ENCODE data around the gene SCN10A. TPM values are rescaled to one million over a fixed set of nuclear protein-coding genes. Genes with fewer than 3 reads are reported as not detected.

The SCN10A gene
- total RNA-seq, 1 donor from 2014 or later = not detected

GRCh38 chr3:38829404-38829803 is 13.4 kb upstream of the SCN10A start:
- Mint-ChIP-seq H3K9me3 (ENCODE audit: low read depth) (no peaks in the 10 kb centered on the region), H3K4me3 (ENCODE audit: unreplicated experiment) (no peak overlapping the region), H3K27ac (ENCODE audit: unreplicated experiment) (no peak overlapping the region), H3K36me3 (ENCODE audit: low read depth) (no peaks in the 10 kb centered on the region), H3K27me3 (ENCODE audit: low read depth) (peaks cover 3% of the 10 kb centered on the region), H3K4me1 (ENCODE audit: low read depth) (peaks cover 14% of the 10 kb centered on the region)
- TF ChIP-seq, protein P1, sequence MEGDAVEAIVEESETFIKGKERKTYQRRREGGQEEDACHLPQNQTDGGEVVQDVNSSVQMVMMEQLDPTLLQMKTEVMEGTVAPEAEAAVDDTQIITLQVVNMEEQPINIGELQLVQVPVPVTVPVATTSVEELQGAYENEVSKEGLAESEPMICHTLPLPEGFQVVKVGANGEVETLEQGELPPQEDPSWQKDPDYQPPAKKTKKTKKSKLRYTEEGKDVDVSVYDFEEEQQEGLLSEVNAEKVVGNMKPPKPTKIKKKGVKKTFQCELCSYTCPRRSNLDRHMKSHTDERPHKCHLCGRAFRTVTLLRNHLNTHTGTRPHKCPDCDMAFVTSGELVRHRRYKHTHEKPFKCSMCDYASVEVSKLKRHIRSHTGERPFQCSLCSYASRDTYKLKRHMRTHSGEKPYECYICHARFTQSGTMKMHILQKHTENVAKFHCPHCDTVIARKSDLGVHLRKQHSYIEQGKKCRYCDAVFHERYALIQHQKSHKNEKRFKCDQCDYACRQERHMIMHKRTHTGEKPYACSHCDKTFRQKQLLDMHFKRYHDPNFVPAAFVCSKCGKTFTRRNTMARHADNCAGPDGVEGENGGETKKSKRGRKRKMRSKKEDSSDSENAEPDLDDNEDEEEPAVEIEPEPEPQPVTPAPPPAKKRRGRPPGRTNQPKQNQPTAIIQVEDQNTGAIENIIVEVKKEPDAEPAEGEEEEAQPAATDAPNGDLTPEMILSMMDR (IDR thresholded peaks at IDR 0.05) = no peak
- no peak for DNase-seq (ENCODE audit: low spot score)

- Mint-ChIP-seq H3K4me1 (ENCODE audit: low read depth) (peaks cover 9% of the 10 kb centered on the region), H3K4me3 (ENCODE audit: unreplicated experiment) (no peak overlapping the region), H3K27me3 (ENCODE audit: low read depth) (peaks cover 8% of the 10 kb centered on the region), H3K27ac (ENCODE audit: unreplicated experiment) (no peak overlapping the region), H3K9me3 (ENCODE audit: low read depth) (no peaks in the 10 kb centered on the region), H3K36me3 (ENCODE audit: low read depth) (no peaks in the 10 kb centered on the region)
- TF ChIP-seq, protein P1 (IDR thresholded peaks at IDR 0.05) = no peak
- DNase-seq (ENCODE audit: low spot score) = no peak
Measured at GRCh38 chr3:38828681-38829080, 12.7 kb upstream of the SCN10A start.

DNA sequence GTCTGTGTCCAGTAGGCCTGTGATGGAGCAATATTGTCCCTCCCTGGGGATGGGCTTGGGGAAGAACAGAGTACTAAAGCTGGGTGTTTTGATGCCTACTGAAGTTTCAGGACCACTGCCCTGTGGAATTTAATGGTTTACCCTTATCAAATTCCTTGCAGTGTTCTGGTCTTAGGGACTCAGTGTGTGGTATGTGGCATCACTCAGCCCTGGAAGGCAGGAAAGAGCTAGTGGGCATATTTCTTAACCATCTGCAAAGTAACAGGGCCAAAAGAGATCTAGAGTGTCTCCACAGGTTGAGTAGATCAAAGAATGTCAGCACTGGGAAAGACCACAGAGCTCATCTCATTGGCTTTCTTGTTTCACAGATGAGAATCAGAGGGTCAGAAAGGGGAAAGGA is 11.8 kb upstream of the SCN10A start:
- Mint-ChIP-seq H3K4me3 (ENCODE audit: unreplicated experiment) (no peak overlapping the region), H3K36me3 (ENCODE audit: low read depth) (no peaks in the 10 kb centered on the region)

DNA sequence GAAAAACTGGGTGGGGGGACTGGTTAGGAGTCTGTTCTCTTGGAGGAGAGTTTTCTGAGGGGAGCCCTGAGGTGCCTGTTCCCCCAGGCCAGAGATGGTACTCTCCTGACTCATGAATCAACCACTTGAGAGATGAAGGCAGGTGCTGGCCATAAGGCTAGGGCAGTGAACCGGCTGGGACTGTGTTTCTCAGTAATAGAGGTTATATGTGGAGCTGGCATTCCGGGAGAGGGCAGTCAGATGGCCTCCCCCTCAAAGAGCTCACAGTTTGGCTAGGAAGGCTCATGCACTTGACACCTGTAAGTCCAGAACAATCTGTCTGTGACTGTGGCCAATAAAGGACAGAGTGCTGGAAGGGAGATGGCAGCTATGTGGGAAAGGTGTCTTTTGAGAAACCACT is 10.0 kb upstream of the SCN10A start:
- H3K4me3 Mint-ChIP-seq (ENCODE audit: unreplicated experiment) = no peak overlapping the region
- TF ChIP-seq, protein P1 (IDR thresholded peaks at IDR 0.05) = no peak
- H3K9me3 Mint-ChIP-seq (ENCODE audit: low read depth) = no peaks in the 10 kb centered on the region
- peaks cover 9% of the 10 kb centered on the region for H3K4me1 Mint-ChIP-seq (ENCODE audit: low read depth)
- H3K36me3 Mint-ChIP-seq (ENCODE audit: low read depth) = no peaks in the 10 kb centered on the region
- H3K27ac Mint-ChIP-seq (ENCODE audit: unreplicated experiment) = no peak overlapping the region
- no peak for DNase-seq (ENCODE audit: low spot score)
- peaks cover 29% of the 10 kb centered on the region for H3K27me3 Mint-ChIP-seq (ENCODE audit: low read depth)

More for the DNA sequence above, 11.8 kb upstream of the SCN10A start:
- no peak for DNase-seq (ENCODE audit: low spot score)
- no peak overlapping the region for H3K27ac Mint-ChIP-seq (ENCODE audit: unreplicated experiment)
- TF ChIP-seq, protein P1 (IDR thresholded peaks at IDR 0.05) = no peak
- peaks cover 16% of the 10 kb centered on the region for H3K27me3 Mint-ChIP-seq (ENCODE audit: low read depth)
- H3K4me1 Mint-ChIP-seq (ENCODE audit: low read depth) = peaks cover 9% of the 10 kb centered on the region
- no peaks in the 10 kb centered on the region for H3K9me3 Mint-ChIP-seq (ENCODE audit: low read depth)

GRCh38 chr3:38824349-38824748 is 8.3 kb upstream of the SCN10A start:
- H3K27ac Mint-ChIP-seq (ENCODE audit: unreplicated experiment) = no peak overlapping the region
- H3K9me3 Mint-ChIP-seq (ENCODE audit: low read depth) = no peaks in the 10 kb centered on the region
- TF ChIP-seq, protein P1 (IDR thresholded peaks at IDR 0.05) = no peak

More at GRCh38 chr3:38824349-38824748, 8.3 kb upstream of the SCN10A start:
- Mint-ChIP-seq H3K36me3 (ENCODE audit: low read depth) (no peaks in the 10 kb centered on the region), H3K27me3 (ENCODE audit: low read depth) (peaks cover 29% of the 10 kb centered on the region), H3K4me3 (ENCODE audit: unreplicated experiment) (no peak overlapping the region), H3K4me1 (ENCODE audit: low read depth) (peaks cover 6% of the 10 kb centered on the region)
- DNase-seq (ENCODE audit: low spot score) = no peak

All from chondrocyte (in vitro differentiated cells).